ENCODE data around the gene PLB1. TPM values are rescaled to one million over a fixed set of nuclear protein-coding genes. Genes with fewer than 3 reads are reported as not detected.

PLB1 gene
- total RNA-seq, 1 donor from 2014 or later = 0.75 TPM

DNA sequence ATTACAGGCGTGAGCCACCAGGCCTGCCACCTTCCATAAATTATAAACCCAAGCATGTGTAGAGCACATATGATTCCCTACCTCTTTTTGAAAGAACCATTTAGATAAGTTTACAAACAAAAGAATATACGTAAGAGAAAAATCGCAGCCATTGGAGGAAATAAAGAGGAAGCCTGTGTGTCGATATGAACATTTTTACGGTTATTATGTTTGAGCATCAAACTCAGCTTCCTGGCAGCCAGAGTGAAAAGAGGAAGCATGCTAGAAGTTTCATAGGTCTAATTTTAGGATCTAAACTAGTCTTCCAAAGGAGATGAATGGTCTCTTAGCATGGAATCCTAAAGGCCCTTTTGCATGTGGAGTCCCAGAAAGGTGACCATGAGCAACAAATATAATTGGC lies 104.3 kb downstream of the PLB1 start:
- H3K4me1 Mint-ChIP-seq (ENCODE audit: low read depth) = peaks cover 24% of the 10 kb centered on the region
- peaks cover 13% of the 10 kb centered on the region for H3K36me3 Mint-ChIP-seq (ENCODE audit: low read depth)
- no peak overlapping the region for H3K27ac Mint-ChIP-seq
- no peak for DNase-seq (ENCODE audit: low spot score)
- H3K4me3 Mint-ChIP-seq = no peak overlapping the region
- no peaks in the 10 kb centered on the region for H3K27me3 Mint-ChIP-seq (ENCODE audit: insufficient read depth)
- H3K9me3 Mint-ChIP-seq = no peaks in the 10 kb centered on the region
- intact Hi-C loops (cut with micrococcal nuclease) = no loop called here

DNA sequence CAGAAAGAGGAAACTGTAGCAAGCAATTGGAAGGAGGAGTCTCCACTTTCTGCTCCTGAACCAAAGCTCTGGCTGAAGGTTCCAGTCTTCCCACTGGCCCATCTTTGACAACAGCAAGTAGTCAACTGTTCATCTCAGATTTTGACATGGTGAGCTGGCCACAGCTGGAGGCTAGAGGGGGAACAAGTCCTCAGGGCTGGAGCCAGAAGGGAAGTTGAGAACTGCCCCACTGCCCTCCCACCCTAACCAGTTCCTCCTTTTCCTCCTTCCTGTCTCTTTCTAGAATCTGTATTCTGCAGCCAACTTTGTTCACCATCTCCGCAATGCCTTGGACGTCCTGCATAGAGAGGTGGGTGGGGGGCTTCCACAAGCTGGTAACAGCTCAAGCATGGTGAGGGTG lies 105.8 kb downstream of the PLB1 start:
- H3K36me3 Mint-ChIP-seq (ENCODE audit: low read depth) = peaks cover 10% of the 10 kb centered on the region
- intact Hi-C loops (cut with micrococcal nuclease) = no loop called here
- DNase-seq (ENCODE audit: low spot score) = no peak
- H3K4me1 Mint-ChIP-seq (ENCODE audit: low read depth) = peaks cover 14% of the 10 kb centered on the region
- no peaks in the 10 kb centered on the region for H3K27me3 Mint-ChIP-seq (ENCODE audit: insufficient read depth)
- H3K9me3 Mint-ChIP-seq = no peaks in the 10 kb centered on the region
- no peak overlapping the region for H3K27ac Mint-ChIP-seq
- no peak overlapping the region for H3K4me3 Mint-ChIP-seq

DNA sequence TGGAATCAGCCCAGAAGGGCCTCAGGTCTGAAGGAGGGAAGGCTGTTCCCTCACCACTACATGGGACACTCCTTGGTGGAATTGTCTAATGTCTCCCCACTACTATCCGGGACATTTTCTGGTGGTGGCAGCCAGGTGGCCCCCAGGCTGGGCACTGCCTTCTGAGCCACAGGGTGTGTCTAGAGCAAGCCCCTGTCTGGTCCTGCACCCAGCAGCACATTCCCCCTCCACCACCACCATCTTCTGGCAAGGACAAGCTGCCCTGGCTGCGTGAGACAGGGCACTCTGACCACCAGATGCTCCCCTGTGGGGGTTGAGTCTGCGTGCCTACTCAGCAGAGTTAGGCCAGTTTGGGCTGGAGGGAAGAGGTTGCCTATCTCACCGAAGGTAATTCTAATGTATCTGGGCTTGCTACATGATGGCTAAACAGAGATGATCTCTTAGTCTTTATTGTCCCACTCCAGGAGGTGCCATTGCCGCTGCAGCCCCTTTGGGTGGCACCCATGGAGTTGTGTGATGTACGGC lies 106.3 kb downstream of the PLB1 start:
- H3K36me3 Mint-ChIP-seq (ENCODE audit: low read depth) = peaks cover 10% of the 10 kb centered on the region
- peaks cover 14% of the 10 kb centered on the region for H3K4me1 Mint-ChIP-seq (ENCODE audit: low read depth)
- intact Hi-C loops (cut with micrococcal nuclease) = no loop called here
- no peaks in the 10 kb centered on the region for H3K9me3 Mint-ChIP-seq
- DNase-seq (ENCODE audit: low spot score) = no peak
- no peaks in the 10 kb centered on the region for H3K27me3 Mint-ChIP-seq (ENCODE audit: insufficient read depth)
- no peak overlapping the region for H3K27ac Mint-ChIP-seq
- no peak overlapping the region for H3K4me3 Mint-ChIP-seq

DNA sequence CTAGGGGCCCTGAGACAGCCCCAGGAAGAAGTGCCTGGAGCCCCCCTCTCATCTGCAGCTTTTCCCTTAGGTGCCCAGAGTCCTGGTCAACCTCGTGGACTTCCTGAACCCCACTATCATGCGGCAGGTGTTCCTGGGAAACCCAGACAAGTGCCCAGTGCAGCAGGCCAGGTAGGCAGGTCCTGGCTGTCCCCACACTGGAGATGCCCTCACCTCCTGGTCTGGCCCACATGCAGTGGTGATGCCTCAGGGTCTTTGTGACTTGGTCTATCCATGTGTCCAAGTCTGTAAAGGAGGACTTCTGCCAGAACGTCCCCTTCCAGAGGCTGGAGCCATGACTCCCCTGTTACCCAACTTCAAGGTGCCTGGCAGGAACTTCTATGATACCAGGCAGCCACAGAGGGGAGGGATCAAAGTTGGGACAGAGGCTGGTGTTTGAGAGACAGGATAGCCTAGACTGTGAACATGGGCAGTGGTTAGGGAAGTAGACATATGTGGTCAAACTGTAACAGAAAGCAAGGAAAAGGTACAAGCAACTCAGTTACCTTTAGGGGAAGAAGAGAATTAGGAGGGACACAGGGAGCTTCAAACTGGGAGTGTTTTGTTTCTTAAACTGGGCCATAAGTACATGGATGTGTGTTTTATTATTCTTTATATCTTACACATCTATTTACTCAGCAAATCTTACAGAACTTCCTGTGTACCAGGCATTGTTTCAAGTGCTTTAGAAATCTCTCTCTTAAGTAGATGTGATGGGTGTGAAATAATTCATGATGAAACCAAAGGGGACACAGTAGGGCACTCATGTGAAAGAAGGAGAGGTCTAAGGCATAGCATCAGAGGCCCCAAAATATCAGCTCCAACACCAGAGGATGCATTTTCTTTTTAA lies 107.1 kb downstream of the PLB1 start:
- H3K27ac Mint-ChIP-seq = peak overlapping the region; percentile 73

GRCh38 chr2:28603821-28604220 lies 108.0 kb downstream of the PLB1 start:
- no peaks in the 10 kb centered on the region for H3K27me3 Mint-ChIP-seq (ENCODE audit: insufficient read depth)
- peaks cover 15% of the 10 kb centered on the region for H3K36me3 Mint-ChIP-seq (ENCODE audit: low read depth)
- H3K9me3 Mint-ChIP-seq = no peaks in the 10 kb centered on the region
- H3K4me3 Mint-ChIP-seq = no peak overlapping the region
- no peak for DNase-seq (ENCODE audit: low spot score)
- no peak overlapping the region for H3K27ac Mint-ChIP-seq
- intact Hi-C loops (cut with micrococcal nuclease) = no loop called here
- peaks cover 18% of the 10 kb centered on the region for H3K4me1 Mint-ChIP-seq (ENCODE audit: low read depth)

More for the DNA sequence above, 107.1 kb downstream of the PLB1 start:
- Mint-ChIP-seq H3K27me3 (ENCODE audit: insufficient read depth) (no peaks in the 10 kb centered on the region), H3K9me3 (no peaks in the 10 kb centered on the region), H3K4me1 (ENCODE audit: low read depth) (peaks cover 18% of the 10 kb centered on the region), H3K4me3 (no peak overlapping the region), H3K36me3 (ENCODE audit: low read depth) (peaks cover 13% of the 10 kb centered on the region)
- no peak for DNase-seq (ENCODE audit: low spot score)
- intact Hi-C loops (cut with micrococcal nuclease) = no loop called here

DNA sequence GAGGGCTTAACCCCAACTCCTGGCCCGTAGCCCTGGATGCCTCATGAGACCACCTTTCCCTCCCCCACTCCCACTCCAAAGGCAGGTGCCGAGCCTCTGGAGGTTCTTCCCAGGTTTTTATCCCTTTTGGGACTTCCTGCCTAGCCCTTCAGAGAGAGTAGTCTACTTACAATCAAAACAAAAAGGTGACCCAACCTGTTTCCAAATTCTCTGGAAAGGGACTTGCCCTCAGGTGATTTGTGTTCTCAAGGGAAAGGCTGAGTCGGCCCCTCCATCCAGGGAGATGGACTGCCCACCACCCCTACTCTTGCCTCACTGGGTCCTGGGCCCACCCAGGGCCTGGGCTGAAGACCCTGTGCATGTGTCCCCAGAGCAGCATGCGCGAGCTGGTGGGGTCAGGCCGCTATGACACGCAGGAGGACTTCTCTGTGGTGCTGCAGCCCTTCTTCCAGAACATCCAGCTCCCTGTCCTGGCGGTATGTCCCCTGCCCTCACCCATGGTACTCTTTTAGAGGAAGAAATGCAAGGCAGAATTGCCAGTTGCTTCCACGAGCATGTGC lies 108.5 kb downstream of the PLB1 start:
- no peak for DNase-seq (ENCODE audit: low spot score)
- no peaks in the 10 kb centered on the region for H3K9me3 Mint-ChIP-seq
- no peaks in the 10 kb centered on the region for H3K27me3 Mint-ChIP-seq (ENCODE audit: insufficient read depth)
- intact Hi-C loops (cut with micrococcal nuclease) = no loop called here
- no peak overlapping the region for H3K27ac Mint-ChIP-seq
- H3K4me3 Mint-ChIP-seq = no peak overlapping the region
- H3K4me1 Mint-ChIP-seq (ENCODE audit: low read depth) = peaks cover 24% of the 10 kb centered on the region
- H3K36me3 Mint-ChIP-seq (ENCODE audit: low read depth) = peaks cover 17% of the 10 kb centered on the region

- peaks cover 44% of the 10 kb centered on the region for H3K4me1 Mint-ChIP-seq (ENCODE audit: low read depth)
- DNase-seq (ENCODE audit: low spot score) = no peak
- no peaks in the 10 kb centered on the region for H3K27me3 Mint-ChIP-seq (ENCODE audit: insufficient read depth)
- H3K9me3 Mint-ChIP-seq = no peaks in the 10 kb centered on the region
- H3K27ac Mint-ChIP-seq = no peak overlapping the region
- no peak overlapping the region for H3K4me3 Mint-ChIP-seq
- intact Hi-C loops (cut with micrococcal nuclease) = no loop called here
- peaks cover 32% of the 10 kb centered on the region for H3K36me3 Mint-ChIP-seq (ENCODE audit: low read depth)
Observed at GRCh38 chr2:28606986-28607441, 111.2 kb downstream of the PLB1 start.

DNA sequence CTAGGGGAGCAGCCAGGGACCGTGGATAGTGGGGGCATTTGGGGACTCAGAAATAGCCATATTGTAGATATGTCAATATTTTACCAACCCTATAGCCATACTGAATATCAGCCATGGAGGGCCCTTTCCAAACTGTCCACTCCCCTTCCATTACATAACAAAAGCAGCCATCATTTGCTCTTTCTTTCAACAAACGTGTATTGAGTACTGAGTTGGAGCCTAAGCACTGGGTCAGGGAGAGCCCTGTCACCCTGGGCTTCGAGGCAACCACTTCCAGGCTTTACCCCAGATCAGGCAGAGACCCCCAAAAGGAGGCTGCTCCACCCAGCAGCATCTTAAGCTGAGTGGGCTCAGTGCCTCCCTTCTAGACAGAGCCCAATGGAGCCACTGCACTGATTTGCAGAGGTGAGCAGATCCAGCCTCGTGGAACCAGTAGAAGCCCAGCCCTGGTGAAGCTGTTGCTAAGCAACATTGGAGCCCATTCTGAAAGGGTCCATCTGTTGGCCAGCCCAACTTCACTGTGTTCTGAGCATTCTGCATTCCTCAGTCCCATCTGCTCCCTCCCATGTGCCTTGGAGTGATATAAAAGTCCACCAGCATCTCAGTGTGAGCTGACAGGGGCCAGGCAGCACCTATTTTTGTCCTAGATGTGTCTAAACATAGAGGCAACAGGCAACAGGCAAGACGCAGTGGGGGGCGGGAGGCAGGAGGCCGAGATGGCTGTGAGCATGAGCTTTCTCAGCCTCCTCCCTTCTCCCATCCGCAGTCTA lies 112.1 kb downstream of the PLB1 start:
- H3K27ac Mint-ChIP-seq = no peak overlapping the region
- intact Hi-C loops (cut with micrococcal nuclease) = no loop called here
- no peaks in the 10 kb centered on the region for H3K27me3 Mint-ChIP-seq (ENCODE audit: insufficient read depth)
- H3K4me3 Mint-ChIP-seq = no peak overlapping the region
- H3K4me1 Mint-ChIP-seq (ENCODE audit: low read depth) = peaks cover 42% of the 10 kb centered on the region
- no peak for DNase-seq (ENCODE audit: low spot score)
- H3K9me3 Mint-ChIP-seq = no peaks in the 10 kb centered on the region
- peaks cover 27% of the 10 kb centered on the region for H3K36me3 Mint-ChIP-seq (ENCODE audit: low read depth)

GRCh38 chr2:28608500-28609424 lies 112.9 kb downstream of the PLB1 start:
- intact Hi-C loops (cut with micrococcal nuclease) = no loop called here
- no peaks in the 10 kb centered on the region for H3K9me3 Mint-ChIP-seq
- peaks cover 33% of the 10 kb centered on the region for H3K4me1 Mint-ChIP-seq (ENCODE audit: low read depth)
- H3K27me3 Mint-ChIP-seq (ENCODE audit: insufficient read depth) = no peaks in the 10 kb centered on the region
- DNase-seq (ENCODE audit: low spot score) = no peak
- peaks cover 25% of the 10 kb centered on the region for H3K36me3 Mint-ChIP-seq (ENCODE audit: low read depth)
- no peak overlapping the region for H3K27ac Mint-ChIP-seq
- no peak overlapping the region for H3K4me3 Mint-ChIP-seq

DNA sequence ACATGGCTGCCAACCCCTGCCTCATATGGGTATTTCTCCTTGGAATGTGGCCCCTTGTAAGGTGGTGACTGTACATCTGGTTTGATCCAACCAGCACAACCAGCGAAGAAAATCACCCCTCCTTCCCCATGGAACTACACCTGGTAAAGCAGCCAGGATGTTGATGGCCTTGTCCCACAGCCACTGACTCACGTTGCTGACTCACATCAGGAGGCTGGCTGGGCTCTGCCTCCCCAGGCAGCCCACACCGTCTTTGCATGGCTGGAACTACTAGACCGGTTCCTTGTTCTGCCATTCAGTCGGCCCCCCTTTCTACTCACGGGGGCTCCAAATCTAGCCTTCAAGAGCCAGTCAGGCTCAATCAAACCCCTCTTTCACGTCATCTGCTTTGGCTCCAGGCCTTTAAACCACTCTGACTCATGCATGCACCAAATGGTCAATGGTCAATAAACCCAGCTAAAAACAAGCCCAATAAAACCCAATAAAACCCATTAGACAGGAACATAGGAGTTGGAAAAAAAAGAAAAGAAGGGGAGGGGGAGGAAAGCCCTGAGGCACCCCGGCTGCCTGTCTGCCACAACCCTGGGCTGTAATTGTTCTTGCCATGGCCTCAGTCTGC lies 114.8 kb downstream of the PLB1 start:
- peaks cover 24% of the 10 kb centered on the region for H3K36me3 Mint-ChIP-seq (ENCODE audit: low read depth)
- H3K9me3 Mint-ChIP-seq = no peaks in the 10 kb centered on the region
- intact Hi-C loops (cut with micrococcal nuclease) = loop anchor here (2.0 to 5.0 kb wide), 2 partner anchors 14 to 37 kb away; no protein-coding TSS in a partner anchor
- peak overlapping the region; percentile 47 for H3K4me3 Mint-ChIP-seq
- no peaks in the 10 kb centered on the region for H3K27me3 Mint-ChIP-seq (ENCODE audit: insufficient read depth)
- no peak for DNase-seq (ENCODE audit: low spot score)
- H3K27ac Mint-ChIP-seq = peak overlapping the region; percentile 29
- peaks cover 30% of the 10 kb centered on the region for H3K4me1 Mint-ChIP-seq (ENCODE audit: low read depth)

GRCh38 chr2:28612131-28612812 lies 116.4 kb downstream of the PLB1 start:
- H3K36me3 Mint-ChIP-seq (ENCODE audit: low read depth) = peaks cover 24% of the 10 kb centered on the region
- peak overlapping the region; percentile 10 for H3K27ac Mint-ChIP-seq
- H3K4me3 Mint-ChIP-seq = peak overlapping the region; percentile 35
- intact Hi-C loops (cut with micrococcal nuclease) = loop anchor here (5.0 kb wide), 1 partner anchor 35 kb away; no protein-coding TSS in a partner anchor
- H3K9me3 Mint-ChIP-seq = no peaks in the 10 kb centered on the region
- H3K27me3 Mint-ChIP-seq (ENCODE audit: insufficient read depth) = no peaks in the 10 kb centered on the region
- peaks cover 30% of the 10 kb centered on the region for H3K4me1 Mint-ChIP-seq (ENCODE audit: low read depth)
- no peak for DNase-seq (ENCODE audit: low spot score)
